Pancreas (tissue), 10 donors: ENCODE measurements around the gene LRP1B. TPM values are rescaled to one million over a fixed set of nuclear protein-coding genes. Genes with fewer than 3 reads are reported as not detected.

Source experiments
- ATAC-seq, 4 donors: fragments of 200-7000 bp; cut with Tn5 transposase; one replicate each; pipeline versions ENCODE4 v1.8.0 to v1.9.1; 2020; ENCODE audit warnings: mild to moderate bottlenecking in 4 of 4, moderate library complexity in 4 of 4
- DNase-seq, 6 donors: peaks; one replicate each; pipeline ENCODE4 v3.0.0-alpha.2; 2020
- FAIRE-seq: peaks from 2 replicates; lab custom pipeline; 2012; peaks lifted over from hg19 to GRCh38; lab: Jason Lieb, UNC
- H3K27ac ChIP-seq, 4 donors: fragments of 200-600 bp; sonication (generic); 1 replicate in 3 of 4; 2 replicates in 1 of 4; pipeline versions ENCODE4 v1.5.0 to v1.8.0; 2020
- H3K27me3 ChIP-seq, 4 donors: fragments of 200-600 bp; one replicate each; pipeline ENCODE4 v1.8.0; 2021
- H3K36me3 ChIP-seq, 3 donors: fragments of 200-600 bp; sonication (generic) in 1 of 3; one replicate each; pipeline versions ENCODE4 v1.5.0 to v1.8.0; 2020 to 2021
- H3K4me1 ChIP-seq, 3 donors: fragments of 200-600 bp; one replicate each; pipeline ENCODE4 v1.8.0; 2021
- H3K4me3 ChIP-seq, 4 donors: fragments of 200-600 bp; sonication (generic) in 2 of 4; one replicate each; pipeline versions ENCODE4 v1.5.0 to v1.8.0; 2020 to 2021
- H3K9me3 ChIP-seq, 4 donors: fragments of 200-600 bp; one replicate each; pipeline ENCODE4 v1.8.0; 2021
- WGBS, 2 donors: extraction: QIAGEN DNeasy Blood & Tissue Kit; methylation state at CpG; one replicate each; pipeline ENCODE4 v1.1.7; 2013; 5-methylcytosine and 5-hydroxymethylcytosine counted together
- intact Hi-C, 3 donors: fragments of 100-400 bp; cut with DNase I; formaldehyde crosslinking; loops; one replicate each; pipeline versions ENCODE4 v1.11.1 to v1.14.2; 2022
- polyA plus RNA-seq, 2 donors: library from polyadenylated mRNA; stranded (reverse); fragments of 200-250 nt; gene quantifications; one replicate each; pipeline ENCODE4 v1.2.3, GENCODE V29; 2013
- total RNA-seq, 6 donors: library from RNA; stranded (reverse); fragmentation: NEBNext Ultra II Directional in 4 of 6; extraction: Animal tissue kit (Norgen Biotek cat#: 25700) in 4 of 6; gene quantifications; one replicate each; pipeline versions ENCODE4 v1.2.1 to v1.2.4, GENCODE V29; 2021 to 2023
- TF ChIP-seq, protein P1 (sequence below), 4 donors: fragments of 200-600 bp; sonication (generic) in 3 of 4; IDR thresholded peaks; one replicate each; pipeline versions ENCODE4 v1.5.0 to v1.8.0; 2021; ENCODE audit warnings: antibody characterized with exemption in 4 of 4
- donor health status: healthy with polysubstance abuse.
- donor health status: DM: no; HTN: no; CAD: no; lungs with moderate emphysema.
- donor health status: DM: no; HTN: no; CAD: no.
- donor health status: control.
- donor health status: control.
- donor health status: Bipolar disorder and iron deficiency.
- donor health status: DM: yes; HTN: yes; CAD: no.
- donor health status: DM: no; HTN: no; CAD: no.
- donor health status: DM: no; HTN: no; CAD: no.
- donor health status: DM: yes; HTN: yes; CAD: no.

Gene LRP1B
- total and polyA plus RNA-seq, 8 donors: 0.06 to 0.55 (median 0.25) TPM

DNA sequence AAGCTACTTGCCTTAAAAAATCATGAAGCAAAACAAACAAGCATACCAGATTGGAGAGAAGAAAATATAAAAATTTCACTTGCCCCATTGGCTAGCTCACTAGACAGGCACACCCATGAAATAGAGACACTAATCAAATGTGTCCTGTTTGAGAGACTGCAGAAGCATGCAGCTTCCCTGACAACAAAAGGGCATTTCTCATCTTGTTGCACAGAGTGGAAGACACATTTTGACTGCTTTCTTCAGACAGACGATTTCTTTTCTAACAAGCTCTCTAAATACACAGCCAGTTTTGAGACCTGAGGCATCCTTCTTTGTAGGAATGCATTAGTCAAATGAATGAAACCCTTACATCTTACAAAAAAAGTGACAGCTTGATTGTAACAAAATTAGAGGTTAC, 1792.0 kb downstream of the LRP1B start:
- FAIRE-seq (no peak), DNase-seq (no peak), ATAC-seq (no peak)
- Histone ChIP-seq H3K27me3 (no peaks in the 10 kb centered on the region), H3K27ac (no peak overlapping the region), H3K4me1 (no peaks in the 10 kb centered on the region), H3K4me3 (no peak overlapping the region), H3K36me3 (no peaks in the 10 kb centered on the region), H3K9me3 (no peaks in the 10 kb centered on the region)
- WGBS, 2 donors: 13 to 15% methylated on average over 1 of the region's 1 CpG
- intact Hi-C loops: no loop called here
- TF ChIP-seq, protein P1, sequence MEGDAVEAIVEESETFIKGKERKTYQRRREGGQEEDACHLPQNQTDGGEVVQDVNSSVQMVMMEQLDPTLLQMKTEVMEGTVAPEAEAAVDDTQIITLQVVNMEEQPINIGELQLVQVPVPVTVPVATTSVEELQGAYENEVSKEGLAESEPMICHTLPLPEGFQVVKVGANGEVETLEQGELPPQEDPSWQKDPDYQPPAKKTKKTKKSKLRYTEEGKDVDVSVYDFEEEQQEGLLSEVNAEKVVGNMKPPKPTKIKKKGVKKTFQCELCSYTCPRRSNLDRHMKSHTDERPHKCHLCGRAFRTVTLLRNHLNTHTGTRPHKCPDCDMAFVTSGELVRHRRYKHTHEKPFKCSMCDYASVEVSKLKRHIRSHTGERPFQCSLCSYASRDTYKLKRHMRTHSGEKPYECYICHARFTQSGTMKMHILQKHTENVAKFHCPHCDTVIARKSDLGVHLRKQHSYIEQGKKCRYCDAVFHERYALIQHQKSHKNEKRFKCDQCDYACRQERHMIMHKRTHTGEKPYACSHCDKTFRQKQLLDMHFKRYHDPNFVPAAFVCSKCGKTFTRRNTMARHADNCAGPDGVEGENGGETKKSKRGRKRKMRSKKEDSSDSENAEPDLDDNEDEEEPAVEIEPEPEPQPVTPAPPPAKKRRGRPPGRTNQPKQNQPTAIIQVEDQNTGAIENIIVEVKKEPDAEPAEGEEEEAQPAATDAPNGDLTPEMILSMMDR (IDR thresholded peaks at IDR 0.05): no peak

GRCh38 chr2:140337061-140337460, 1793.8 kb downstream of the LRP1B start:
- DNase-seq: no peak
- no peaks in the 10 kb centered on the region for H3K27me3 ChIP-seq
- WGBS, 2 donors: 78 to 84% methylated on average over 4 of the region's 4 CpGs

DNA sequence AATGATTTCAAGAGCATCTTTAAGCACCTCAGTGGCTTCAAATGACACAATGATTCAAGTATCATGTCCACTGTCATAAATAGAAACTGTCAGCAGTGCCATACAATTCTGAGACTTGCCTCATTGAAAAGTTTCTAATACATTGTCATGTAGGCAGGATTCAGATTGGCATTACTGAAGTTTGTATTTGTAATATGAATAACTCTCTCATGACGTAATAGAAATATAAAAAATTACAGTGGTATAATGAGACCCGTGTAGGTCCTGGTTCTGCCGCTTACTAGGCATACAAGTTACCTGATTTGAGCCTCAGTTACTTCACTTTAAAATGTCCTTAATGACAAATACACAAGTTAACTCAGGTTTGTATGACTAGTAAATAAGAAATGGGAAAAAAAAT, 1814.5 kb downstream of the LRP1B start:
- intact Hi-C loops: no loop called here
- Histone ChIP-seq H3K4me3 (no peak overlapping the region), H3K27ac (no peak overlapping the region), H3K36me3 (no peaks in the 10 kb centered on the region), H3K9me3 (no peaks in the 10 kb centered on the region), H3K4me1 (no peaks in the 10 kb centered on the region), H3K27me3 (no peaks in the 10 kb centered on the region)
- TF ChIP-seq, protein P1 (IDR thresholded peaks at IDR 0.05): no peak
- ATAC-seq (no peak), FAIRE-seq (no peak), DNase-seq (no peak)
- 71 to 79% methylated on average over 3 of the region's 3 CpGs for WGBS, 2 donors

More at GRCh38 chr2:140337061-140337460, 1793.8 kb downstream of the LRP1B start:
- no peak for FAIRE-seq
- TF ChIP-seq, protein P1 (IDR thresholded peaks at IDR 0.05): no peak
- Histone ChIP-seq H3K4me3 (no peak overlapping the region), H3K27ac (no peak overlapping the region), H3K36me3 (no peaks in the 10 kb centered on the region), H3K4me1 (no peaks in the 10 kb centered on the region), H3K9me3 (no peaks in the 10 kb centered on the region)
- intact Hi-C loops: no loop called here
- ATAC-seq: no peak

DNA sequence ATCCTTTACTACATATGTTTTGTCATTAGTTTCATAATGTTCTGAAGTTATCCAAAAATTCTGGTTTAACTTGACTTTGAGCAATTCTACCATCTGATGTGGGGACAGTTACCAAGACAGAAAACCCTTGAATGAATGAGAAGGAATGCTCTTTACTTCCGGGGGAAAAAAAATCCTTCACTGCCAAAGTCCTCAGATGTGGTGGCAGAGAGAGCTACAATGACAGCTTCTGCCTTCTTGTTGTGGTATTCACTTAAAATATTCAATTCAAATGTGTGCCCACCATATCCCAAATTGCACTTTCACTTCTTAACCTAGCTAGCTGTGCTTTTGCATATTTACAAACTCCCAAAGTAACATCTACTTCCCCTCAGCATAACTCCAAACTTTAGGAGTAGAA, 1818.9 kb downstream of the LRP1B start:
- TF ChIP-seq, protein P1 (IDR thresholded peaks at IDR 0.05): no peak
- ATAC-seq: no peak
- H3K27me3 ChIP-seq: no peaks in the 10 kb centered on the region
- H3K27ac ChIP-seq: no peak overlapping the region
- H3K4me3 ChIP-seq: no peak overlapping the region
- intact Hi-C loops: no loop called here
- H3K36me3 ChIP-seq: no peaks in the 10 kb centered on the region
- DNase-seq: no peak
- H3K9me3 ChIP-seq: no peaks in the 10 kb centered on the region
- H3K4me1 ChIP-seq: no peaks in the 10 kb centered on the region
- FAIRE-seq: no peak
- 32 to 55% methylated on average over 1 of the region's 1 CpG for WGBS, 2 donors

DNA sequence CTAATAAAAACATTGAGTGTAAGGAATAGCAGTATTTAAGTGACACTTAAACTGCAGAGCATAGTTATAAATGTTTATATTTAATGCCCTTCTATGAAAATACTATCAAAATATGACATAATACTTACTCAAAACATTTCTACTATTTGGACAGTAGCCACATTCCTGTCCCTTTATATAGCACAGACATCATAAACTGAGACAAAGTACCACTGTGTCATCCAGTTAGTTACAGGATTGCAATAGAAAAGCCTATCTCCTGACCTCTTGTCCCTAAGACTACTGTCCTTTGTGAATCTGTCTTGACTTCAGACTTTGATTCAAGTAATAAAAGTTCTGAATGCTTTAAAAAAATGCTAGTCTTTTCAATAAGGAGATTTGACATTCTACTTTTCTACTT, 1822.1 kb downstream of the LRP1B start:
- ATAC-seq: no peak

More for the DNA sequence above, 1822.1 kb downstream of the LRP1B start:
- no peaks in the 10 kb centered on the region for H3K9me3 ChIP-seq
- TF ChIP-seq, protein P1 (IDR thresholded peaks at IDR 0.05): no peak
- H3K36me3 ChIP-seq: no peaks in the 10 kb centered on the region
- H3K4me1 ChIP-seq: no peaks in the 10 kb centered on the region
- intact Hi-C loops: no loop called here
- H3K4me3 ChIP-seq: no peak overlapping the region
- FAIRE-seq (no peak), DNase-seq (no peak)
- no peaks in the 10 kb centered on the region for H3K27me3 ChIP-seq
- H3K27ac ChIP-seq: no peak overlapping the region
